ENCODE results near the gene LELP1.

Gene LELP1

GRCh38 chr1:153213519-153213918 is 10.3 kb downstream of the LELP1 start:
- DNase-seq, result no peak
- TF ChIP-seq POLR2A (IDR thresholded peaks at IDR 0.05; ENCODE audit: low read length), result no peak

- TF ChIP-seq POLR2A (IDR thresholded peaks at IDR 0.05; ENCODE audit: low read length) (no peak), GATA1 (IDR thresholded peaks at IDR 0.05; ENCODE audit: low read depth, low read length) (no peak)
- no peak for DNase-seq
Observed at GRCh38 chr1:153217212-153217611, 14.0 kb downstream of the LELP1 start, which contains the start of gene PRR9. TSS of gene PRR9 (plus strand) at chr1:153217584. CDS start at chr1:153218145, 561 bp downstream.

- TF ChIP-seq POLR2A (IDR thresholded peaks at IDR 0.05; ENCODE audit: low read length), result no peak
- TF ChIP-seq GATA1 (IDR thresholded peaks at IDR 0.05; ENCODE audit: low read depth, low read length), result no peak
- DNase-seq, result no peak
Observed at GRCh38 chr1:153217744-153218416, 14.7 kb downstream of the LELP1 start.

GRCh38 chr1:153220606-153221303 is 17.5 kb downstream of the LELP1 start:
- TF ChIP-seq POLR2A (IDR thresholded peaks at IDR 0.05; ENCODE audit: low read length) (no peak), GATA1 (IDR thresholded peaks at IDR 0.05; ENCODE audit: low read depth, low read length) (no peak)
- peak; percentile 6 to 39 for DNase-seq

GRCh38 chr1:153223040-153223891 is 20.0 kb downstream of the LELP1 start:
- DNase-seq, result peak; percentile 53 to 71

- no peak for DNase-seq
- TF ChIP-seq GATA1 (IDR thresholded peaks at IDR 0.05; ENCODE audit: low read depth, low read length) (no peak), POLR2A (IDR thresholded peaks at IDR 0.05; ENCODE audit: low read length) (no peak)
Observed at GRCh38 chr1:153227810-153228209, 24.6 kb downstream of the LELP1 start.

GRCh38 chr1:153228491-153228890 is 25.3 kb downstream of the LELP1 start:
- TF ChIP-seq GATA1 (IDR thresholded peaks at IDR 0.05; ENCODE audit: low read depth, low read length) (no peak), POLR2A (IDR thresholded peaks at IDR 0.05; ENCODE audit: low read length) (no peak)
- DNase-seq, result no peak

GRCh38 chr1:153229076-153229829 is 26.0 kb downstream of the LELP1 start:
- DNase-seq, result peak; percentile 24 to 41

GRCh38 chr1:153231363-153231762 is 28.1 kb downstream of the LELP1 start:
- no peak for TF ChIP-seq GATA1 (IDR thresholded peaks at IDR 0.05; ENCODE audit: low read depth, low read length)
- no peak for TF ChIP-seq POLR2A (IDR thresholded peaks at IDR 0.05; ENCODE audit: low read length)
- DNase-seq, result no peak

- TF ChIP-seq GATA1 (IDR thresholded peaks at IDR 0.05; ENCODE audit: low read depth, low read length), result no peak
- TF ChIP-seq POLR2A (IDR thresholded peaks at IDR 0.05; ENCODE audit: low read length), result no peak
- no peak for DNase-seq
Observed at GRCh38 chr1:153231785-153232184, 28.6 kb downstream of the LELP1 start.

- TF ChIP-seq GATA1 (IDR thresholded peaks at IDR 0.05; ENCODE audit: low read depth, low read length), result no peak
- TF ChIP-seq POLR2A (IDR thresholded peaks at IDR 0.05; ENCODE audit: low read length), result no peak
- no peak for DNase-seq
Observed at GRCh38 chr1:153232553-153232952, 29.3 kb downstream of the LELP1 start.

- DNase-seq, result no peak
- TF ChIP-seq GATA1 (IDR thresholded peaks at IDR 0.05; ENCODE audit: low read depth, low read length) (no peak), POLR2A (IDR thresholded peaks at IDR 0.05; ENCODE audit: low read length) (no peak)
Observed at GRCh38 chr1:153233448-153233847, 30.2 kb downstream of the LELP1 start.

- no peak for DNase-seq
Observed at GRCh38 chr1:153238527-153238926, 35.3 kb downstream of the LELP1 start.

GRCh38 chr1:153242160-153242559 is 38.9 kb downstream of the LELP1 start:
- DNase-seq, result no peak
- TF ChIP-seq POLR2A (IDR thresholded peaks at IDR 0.05; ENCODE audit: low read length), result no peak
- TF ChIP-seq GATA1 (IDR thresholded peaks at IDR 0.05; ENCODE audit: low read depth, low read length), result no peak

More at GRCh38 chr1:153238527-153238926, 35.3 kb downstream of the LELP1 start:
- no peak for TF ChIP-seq GATA1 (IDR thresholded peaks at IDR 0.05; ENCODE audit: low read depth, low read length)
- no peak for TF ChIP-seq POLR2A (IDR thresholded peaks at IDR 0.05; ENCODE audit: low read length)
